Stimulated activated CD8-positive, alpha-beta memory T cell treated with anti-CD3 and anti-CD28 coated beads, Interleukin-7, amount 100 ng/mL, for 1 hour (primary cell): Measurements from ENCODE around the gene TMPRSS3.

Source experiments
- DNase-seq, 2 donors: peaks; one replicate each; pipeline ENCODE4 v3.0.0-alpha.2; 2020; ENCODE audit warnings: low read depth in 2 of 2

Gene TMPRSS3

DNA sequence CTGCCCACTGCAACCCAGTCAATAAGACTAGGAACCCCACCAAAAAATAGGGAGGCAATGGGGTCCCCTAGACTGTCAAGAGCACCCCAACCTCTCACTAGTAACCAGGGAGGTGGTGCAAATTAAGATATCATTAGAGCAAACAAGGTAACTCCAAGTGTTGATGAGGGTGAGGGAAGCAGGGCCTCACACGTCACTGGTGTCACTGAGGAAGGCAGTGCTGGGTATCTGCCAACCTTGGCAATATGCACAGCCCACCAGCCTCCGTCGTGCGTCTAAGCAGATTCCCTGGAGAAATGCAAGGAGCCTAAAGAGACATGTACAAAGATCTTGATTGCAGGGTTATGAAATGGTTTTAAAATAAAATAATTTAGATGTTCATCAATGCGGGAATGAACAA lies 11.6 kb upstream of the TMPRSS3 start:
- no peak for DNase-seq

DNA sequence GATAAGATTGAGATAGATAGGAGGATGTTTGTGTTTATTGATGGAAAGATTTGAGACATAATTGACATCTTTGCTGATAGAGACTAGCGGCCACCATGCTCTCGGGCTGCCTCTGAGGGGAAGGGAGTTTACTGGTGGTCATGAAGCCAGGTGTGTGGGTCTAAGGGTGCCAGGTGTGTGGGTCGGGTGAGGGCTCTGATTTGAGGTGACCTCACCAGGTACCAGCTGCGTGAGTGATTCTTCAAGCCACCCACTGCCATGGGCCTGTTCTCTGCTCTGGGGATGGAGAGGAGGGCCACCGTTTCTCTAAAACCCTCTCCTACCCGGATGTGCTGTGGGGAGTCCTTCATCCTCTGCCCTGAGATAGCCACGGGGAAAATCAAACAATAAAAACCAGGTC lies 11.0 kb upstream of the TMPRSS3 start:
- DNase-seq, result no peak

DNA sequence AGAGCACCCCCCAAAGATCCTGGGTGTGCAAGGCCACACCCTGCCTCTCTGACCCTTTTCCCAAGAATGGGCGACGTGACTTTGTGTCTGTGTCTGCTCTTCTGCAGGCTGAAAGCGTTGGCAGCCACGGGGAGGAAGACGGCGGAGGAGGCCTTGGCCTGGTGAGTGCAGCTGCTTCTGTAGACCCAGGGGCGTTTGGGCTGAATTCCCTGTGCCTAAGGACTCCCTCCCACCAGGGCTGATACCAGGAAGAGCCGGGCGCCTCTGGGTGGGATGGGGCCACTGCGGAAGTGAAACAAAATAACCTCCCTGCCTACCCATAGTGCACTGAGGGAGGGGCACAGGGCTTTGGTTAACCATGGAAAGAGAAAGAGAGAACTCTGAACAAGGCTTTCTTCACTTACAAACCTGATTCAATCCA lies 10.4 kb upstream of the TMPRSS3 start:
- no peak for DNase-seq

DNA sequence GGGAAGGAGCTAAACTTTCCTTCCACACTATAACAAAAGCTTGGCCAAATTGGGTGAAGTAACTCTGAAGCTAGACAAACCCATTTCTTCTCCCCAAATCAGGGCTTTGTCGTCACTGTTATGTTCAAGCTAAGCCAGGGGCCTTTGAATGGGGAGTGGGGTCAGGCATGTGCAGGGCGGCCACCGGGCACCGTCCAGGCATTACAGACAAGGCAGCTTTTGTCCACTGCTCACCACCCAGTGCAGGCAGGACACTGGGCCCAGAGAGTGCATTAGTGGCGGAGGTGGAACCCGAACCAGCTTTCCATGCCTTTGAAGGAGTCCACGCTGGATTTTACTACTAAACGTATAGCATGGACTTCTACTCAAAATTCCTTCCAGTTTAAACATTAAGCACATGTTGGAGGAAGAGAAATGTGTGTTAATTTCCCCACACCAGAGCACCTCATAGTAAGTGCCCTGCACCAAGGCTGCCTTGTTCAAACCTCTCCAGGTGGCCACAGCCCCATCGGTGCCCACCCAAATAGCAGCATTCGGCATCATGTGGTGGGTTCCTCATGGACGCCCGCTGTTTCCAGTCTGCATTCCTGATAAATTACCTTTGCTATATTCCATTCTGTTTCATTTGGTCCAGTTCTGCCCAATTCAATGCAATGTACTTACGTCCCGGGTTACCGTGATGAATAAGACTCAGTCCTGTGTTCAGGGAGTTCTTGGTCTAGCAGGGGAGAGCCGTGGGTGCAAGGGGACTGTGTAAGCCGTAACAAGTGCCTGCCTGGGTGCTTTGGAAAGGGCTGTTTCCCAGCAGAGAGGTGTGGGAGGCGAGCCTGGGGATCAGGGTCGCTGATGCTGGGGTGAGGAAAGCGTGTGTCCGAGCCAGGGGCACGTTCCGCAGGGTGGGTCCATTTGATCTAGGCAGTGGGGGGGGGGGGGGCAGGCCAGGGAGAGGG lies 9.5 kb upstream of the TMPRSS3 start:
- DNase-seq, result no peak

DNA sequence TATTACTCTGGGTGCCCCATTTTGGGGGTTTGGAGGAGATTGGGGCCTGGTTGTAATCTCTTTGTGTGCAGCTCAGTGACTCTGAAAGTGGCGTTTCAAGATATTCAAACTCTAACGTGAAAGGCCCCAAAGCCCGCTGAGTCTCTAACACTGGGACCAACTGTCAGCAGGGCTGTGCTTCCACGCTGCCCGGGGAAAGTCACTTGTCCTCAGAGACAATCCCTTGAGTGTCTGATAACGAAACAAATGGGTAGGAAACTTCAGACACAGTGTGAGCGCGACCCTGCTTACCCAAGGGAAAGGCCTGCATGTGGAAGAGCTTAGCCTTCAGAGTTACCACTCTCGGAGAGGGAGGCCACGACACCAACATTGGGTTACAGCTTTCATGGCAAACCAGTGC lies 8.7 kb upstream of the TMPRSS3 start:
- no peak for DNase-seq

DNA sequence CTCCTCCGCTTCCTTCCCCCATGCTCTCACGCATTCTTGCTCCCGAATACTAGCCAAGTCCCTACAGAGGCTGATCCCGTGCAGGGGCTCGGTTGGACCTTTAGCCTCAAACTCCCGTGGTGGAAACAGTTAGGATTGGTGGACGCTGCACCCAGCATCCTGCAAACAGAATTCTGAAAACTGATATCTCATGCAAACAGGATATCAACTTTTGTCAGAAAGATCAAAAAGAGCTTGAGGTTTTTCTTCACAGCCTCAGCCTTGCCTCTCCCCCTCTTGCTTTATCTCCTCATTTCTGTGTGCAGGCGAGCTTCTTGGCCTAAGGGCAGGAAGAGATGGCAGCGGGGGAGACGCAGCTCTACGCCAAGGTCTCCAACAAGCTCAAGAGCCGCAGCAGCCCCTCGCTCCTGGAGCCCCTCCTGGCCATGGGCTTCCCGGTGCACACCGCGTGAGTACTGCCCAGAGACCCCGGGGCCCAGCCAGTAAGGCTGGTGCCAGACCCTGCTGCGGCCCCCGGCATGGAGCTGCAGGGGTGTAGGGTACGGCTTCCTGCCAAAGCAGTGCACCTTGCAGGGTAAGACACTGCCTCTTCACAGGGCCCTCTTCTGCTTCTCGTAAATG lies 7.9 kb upstream of the TMPRSS3 start, which contains the start of gene UBASH3A:
UBASH3A (plus strand) TSS at position 292 of the 621 bp plus-strand sequence; CDS start at position 336, 44 bp downstream.
- no peak for DNase-seq

DNA sequence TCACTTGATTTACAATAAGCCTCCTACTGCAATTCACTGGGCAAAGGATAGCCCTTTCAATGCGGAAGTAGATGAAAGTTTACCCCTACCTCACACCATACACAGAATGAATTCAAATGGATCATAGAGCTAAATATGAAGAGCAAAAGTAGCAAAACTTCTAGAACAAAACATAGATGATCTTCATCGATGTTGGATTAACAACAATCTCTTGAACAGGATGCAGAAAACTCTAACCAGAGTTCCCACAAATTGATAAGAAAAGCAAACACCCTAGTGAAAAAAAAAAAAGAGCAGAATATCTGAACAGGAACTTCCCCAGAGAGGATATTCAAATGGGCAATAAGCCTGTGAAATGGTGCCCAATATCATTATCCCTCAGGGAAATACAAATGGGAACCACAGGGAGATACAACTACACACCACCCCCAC lies 6.0 kb upstream of the TMPRSS3 start:
- DNase-seq, result no peak

DNA sequence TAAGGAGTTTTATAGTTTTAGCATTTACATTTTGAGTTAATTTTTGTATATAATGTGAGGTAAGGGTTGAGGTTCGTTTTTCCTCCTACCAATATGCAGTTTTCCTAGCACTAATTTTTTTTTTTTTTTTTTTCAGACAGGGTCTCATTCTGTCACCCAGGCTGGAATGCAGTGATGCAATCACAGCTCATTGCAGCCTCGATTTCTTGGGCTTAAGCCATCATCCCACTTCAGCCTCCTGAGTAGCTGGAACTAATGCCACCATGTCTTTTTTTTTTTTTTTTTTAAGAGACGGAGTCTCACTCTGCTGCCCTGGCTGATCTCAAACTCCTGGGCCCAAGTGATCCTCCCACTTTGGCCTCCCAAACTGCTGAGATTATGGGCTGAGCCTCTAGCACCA lies 5.3 kb upstream of the TMPRSS3 start:
- DNase-seq, result no peak

DNA sequence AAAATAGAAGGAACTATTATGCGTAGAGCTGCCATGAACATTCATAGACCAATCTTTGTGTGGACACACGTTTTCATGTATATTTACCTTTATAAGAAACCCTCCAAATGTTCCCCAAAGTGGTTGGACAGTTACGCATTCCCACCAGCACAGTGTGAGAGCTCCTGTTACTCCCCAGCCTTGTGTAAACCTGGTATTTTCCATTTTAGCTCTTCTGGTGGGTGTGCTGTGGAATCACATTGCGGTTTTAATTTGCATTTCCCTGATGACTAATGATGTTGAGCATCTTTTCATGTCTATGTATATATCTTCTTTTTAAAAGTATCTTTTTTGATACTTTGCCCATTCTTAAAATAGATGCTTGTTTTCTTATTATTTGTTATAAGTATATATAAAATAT lies 4.7 kb upstream of the TMPRSS3 start:
- no peak for DNase-seq

DNA sequence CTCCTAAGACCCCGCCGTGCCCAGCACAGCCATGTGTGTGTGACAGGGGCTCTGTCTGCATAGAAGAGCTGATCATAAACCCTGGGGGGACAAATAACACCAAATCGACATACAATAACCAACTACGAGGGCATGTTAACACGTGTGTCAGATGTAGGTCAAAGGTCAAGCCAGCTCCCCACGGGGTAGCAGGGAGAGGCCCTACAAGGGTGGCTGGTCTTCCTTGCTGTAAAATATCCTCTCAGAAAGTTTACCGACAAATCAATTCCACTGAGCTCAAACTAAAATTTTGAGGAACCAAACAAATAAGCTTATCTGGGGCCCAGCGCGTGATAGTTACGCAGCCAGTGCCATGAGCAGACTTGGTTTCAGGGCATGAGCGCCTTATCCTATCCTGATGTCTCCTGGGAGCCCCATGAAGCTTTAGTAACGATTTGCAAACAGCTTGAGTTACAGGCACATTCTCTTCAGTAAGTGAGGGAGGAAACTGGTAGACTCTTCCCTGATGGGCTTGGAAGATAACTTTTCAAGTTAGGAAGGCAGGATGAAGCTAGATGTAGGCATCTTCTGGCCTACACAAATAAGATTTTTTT lies 2.7 kb upstream of the TMPRSS3 start:
- no peak for DNase-seq

DNA sequence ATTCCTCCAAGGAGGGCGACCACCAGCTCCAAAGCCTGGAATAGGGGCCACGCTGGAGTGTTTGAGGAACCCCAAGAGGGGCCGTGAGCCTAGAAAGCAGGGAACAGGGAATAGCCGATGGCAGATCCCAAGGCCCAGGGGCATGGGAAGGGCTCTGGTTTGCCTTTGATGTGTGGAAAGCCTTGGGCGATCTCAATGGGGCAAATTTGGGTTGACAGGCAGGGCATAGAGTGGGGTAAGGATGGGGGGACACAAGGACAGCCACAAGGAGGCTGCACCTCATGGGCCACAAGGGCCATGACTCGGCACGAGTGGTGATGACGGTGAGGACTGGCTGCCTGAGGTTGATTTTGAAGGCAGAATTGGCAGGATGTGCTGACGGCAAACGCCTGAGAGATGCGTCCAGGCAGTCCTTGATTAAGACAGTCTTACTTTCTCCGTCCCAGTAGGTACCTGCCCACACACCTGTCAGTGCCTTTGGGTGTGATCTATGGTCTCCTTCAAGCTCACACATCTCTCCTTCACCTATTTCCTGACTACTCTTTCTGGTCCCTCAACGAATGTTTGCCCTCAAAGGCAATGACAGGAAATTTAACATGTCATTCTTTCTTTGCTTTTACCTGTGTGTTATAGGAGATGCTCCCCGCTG lies 2.0 kb upstream of the TMPRSS3 start:
- DNase-seq, result no peak

DNA sequence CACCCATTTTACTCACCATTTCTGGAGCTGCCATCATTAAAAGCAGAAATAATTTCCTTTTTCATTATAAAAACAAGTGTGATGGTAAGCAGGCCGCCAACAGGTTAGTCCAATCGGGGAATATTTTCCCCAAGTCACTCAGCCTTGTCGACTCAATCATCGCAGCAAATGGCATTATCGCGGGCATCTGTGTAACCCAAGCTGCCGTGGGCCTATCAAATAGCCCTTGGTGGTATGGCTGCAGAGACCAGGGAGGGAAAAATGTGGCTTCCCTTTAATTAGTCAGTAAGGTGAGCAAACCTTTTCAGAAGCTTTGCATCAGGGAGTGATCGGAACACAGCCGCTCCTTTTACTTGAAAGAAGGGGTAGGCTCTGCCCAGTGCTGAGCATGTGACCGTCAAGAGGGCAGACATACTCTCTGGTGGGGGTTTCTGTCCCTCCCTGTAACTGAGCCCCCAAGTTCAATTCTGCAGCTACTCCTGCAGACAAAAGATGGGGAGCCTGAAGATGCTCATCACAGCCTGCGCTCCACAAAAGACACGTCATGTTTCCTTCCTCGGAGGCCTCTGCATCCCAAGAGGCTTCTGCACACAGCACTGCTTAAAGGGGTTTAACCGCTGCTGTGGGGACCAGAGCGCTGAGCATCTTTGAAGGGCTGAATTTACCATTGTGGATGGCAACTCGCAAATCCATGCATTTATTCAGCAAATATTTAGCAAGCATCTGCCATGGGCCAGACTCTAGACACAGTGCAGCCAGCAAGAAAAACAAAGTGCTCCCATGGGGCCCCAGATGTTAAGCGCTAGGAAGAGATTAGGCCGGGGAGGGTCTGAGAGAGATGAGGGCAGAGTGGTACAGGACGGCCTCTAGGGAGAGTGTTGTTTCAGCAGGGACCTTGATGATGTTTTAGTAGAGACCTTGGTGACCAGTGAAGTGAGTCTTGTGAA lies 1.2 kb upstream of the TMPRSS3 start:
- no peak for DNase-seq

DNA sequence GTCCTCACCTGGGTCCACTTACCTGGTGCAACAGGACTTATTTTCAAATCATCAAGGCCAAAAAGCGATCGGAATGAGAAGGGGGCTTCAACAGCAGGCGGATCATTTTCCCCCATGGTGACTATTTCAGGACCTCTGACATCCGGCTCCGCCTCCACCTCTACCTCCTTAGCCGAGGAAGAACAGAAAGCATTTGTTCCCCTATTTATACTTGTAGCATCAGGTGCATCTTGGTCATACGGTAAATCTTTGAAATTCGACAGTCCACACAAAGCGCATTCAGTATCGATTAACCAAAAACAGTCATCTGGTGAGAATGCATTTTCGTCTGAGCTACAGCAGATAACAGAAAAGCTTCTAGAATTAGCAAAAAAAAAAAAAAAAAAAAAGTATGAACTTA lies 550 bp downstream of the TMPRSS3 start:
- no peak for DNase-seq

DNA sequence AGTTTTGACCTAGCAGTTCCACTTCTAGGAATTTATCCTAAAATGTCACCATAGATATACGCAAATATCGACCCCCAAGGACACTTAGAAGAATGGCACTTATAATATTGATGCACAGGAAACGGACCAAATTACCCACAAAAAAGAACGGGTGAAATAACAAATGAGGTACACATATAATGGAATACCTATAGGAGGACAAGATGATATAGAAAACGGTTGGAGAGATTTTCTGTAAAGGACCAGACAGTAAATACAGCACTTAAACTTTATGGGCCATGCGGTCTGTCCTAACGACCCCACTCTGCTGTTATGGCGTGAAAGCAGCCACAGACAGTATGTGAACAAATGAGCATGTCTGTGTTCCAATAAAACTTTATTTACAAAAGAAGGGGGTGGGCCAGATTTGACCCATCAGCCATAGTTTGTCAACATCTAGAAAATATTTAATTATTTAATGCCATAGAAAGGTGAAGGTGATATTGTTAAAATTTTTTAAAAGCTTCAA lies 2.4 kb downstream of the TMPRSS3 start:
- DNase-seq, result no peak

DNA sequence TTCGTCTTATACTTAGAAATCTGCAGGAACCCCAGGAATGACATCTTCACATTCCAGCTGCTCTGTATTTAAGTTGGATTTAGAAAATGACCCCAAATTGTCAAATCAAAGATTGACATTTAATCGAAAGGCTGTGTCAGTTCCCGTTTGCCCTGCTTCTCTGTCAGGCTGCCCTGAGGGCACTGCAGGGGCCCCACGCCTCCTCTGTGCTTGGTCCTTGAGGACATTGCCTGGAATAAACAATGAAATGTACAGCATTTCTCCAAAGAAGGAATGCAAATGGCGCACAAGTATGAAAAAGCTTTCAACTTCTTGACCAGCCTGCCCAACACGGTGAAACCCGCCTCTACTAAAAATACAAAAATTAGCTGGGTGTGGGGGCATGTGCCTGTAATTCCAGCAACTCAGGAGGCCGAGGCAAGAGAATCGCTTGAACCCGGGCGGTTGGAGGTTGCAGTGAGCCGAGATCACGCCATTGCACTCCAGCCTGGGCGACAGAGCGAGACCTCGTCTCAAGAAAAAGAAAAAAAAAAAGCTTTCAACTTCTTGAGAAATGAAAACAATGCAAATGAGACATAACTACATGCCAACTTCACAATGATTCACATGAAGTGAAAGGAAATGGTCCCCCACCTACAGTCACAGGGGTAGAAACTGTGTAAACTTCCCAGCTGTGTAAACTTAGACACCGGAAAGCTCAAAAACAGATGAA lies 3.0 kb downstream of the TMPRSS3 start:
- no peak for DNase-seq

DNA sequence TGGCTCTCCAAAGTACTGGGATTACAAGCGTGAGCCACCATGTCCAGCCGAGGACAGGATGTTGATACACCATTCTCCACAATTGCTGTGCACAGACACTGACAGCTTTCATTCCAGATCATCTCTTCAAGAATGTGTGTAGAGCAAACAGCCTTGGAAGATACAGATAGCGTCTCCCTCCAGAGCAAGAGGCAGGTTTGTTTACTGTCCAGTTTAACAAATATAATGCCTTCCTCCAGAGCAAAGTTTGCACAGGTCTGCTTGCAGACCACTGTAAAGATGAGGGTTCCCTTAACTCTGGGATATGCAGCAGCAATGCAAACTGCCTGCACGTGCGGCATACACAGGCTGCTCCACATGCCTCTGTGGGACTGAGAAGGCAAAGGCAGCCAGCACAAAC lies 4.6 kb downstream of the TMPRSS3 start:
- no peak for DNase-seq

DNA sequence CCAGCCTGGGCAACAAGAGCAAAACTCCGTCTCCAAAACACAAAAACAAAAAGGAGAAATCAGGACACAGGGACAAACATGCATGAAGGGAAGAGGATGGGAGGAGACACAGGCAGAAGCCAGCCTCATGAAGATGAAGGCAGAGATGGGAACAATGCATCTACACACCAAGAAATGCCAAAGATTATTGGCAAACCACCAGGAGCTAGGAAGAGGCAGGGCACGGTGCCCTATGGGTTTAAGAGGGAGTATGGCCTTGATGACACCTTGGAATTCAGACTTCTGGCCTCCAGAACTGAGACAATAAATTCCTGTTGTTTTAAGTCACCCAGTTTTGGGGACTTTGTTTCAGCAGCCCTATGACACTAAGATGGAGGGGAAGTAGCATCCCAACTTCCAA lies 5.2 kb downstream of the TMPRSS3 start:
- no peak for DNase-seq

DNA sequence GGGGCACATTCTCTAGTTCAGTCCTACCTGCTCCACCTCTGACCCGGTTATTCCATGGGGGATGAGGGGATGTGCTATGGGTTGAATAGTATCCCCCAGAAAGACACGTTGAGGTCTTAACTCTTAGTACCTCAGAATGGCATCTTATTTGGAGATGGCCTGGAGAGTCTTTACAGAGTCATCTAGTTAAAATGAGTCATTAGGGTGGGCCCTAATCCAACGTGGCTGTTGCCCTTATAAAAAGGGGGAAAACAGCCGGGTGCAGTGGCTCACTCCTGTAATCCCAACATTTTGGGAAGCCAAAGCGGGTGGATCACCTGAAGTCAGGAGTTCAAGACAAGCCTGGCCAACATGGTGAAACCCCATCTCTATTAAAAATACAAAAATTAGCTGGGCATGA lies 5.7 kb downstream of the TMPRSS3 start:
- DNase-seq, result no peak

DNA sequence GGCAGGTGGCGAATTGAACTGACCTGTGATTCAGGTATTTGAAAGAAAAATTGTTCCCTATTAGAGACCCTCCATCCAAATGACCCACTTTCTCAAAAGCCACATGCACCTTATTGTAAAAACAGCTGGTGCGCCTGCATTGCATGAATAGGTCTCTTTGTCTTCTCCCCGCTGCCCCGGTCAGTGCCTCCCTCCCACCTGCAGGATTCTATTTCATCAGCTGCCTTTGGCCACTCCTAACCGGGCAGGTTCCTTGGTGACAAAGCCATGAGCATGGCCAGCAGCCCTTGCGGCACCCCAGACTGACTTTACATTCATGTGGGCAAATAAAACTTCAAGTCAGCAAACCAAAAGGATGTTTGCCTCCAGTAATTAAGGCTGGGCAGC lies 6.4 kb downstream of the TMPRSS3 start:
- no peak for DNase-seq

DNA sequence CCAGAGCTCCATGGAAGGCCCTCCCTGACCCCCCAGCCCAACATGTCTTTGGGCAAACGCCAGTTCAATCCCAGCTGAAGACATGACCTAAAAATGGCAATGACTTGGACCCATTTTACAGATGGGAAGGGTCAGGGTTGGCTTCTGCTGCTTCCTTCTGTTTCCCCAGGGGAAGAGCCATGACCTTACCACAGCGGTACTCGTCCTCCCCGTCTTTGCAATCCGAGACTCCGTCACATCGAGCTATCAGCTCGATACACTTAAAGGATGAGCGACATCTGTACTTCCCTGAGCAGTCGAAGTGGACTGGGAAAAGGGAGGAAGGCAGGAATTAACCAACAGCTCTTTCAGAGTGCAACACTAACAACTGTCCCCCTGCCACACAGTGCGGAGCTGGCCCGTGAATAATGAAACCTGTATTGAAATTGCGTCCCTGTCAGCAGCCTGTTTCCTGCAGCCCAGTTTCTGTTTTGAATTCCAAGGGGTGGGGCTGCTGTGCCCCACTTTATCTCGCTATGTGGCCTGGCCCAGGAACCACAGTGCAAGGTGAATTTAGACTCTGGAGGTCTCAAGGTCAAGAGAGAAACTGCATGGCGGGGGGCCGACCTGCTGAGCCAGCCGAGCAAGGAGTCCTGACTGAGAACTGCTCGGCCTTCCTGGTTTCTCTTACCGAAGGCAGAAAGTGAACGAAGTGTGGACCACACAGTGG lies 7.0 kb downstream of the TMPRSS3 start:
- DNase-seq, result no peak
